ENCODE measurements around the gene TRIO. TPM values are rescaled to one million over a fixed set of nuclear protein-coding genes. Genes with fewer than 3 reads are reported as not detected.

TRIO gene
- polyA plus RNA-seq, 3 donors = 1.7 to 45.8 (median 2.1) TPM

GRCh38 chr5:14507156-14507941 is 364.2 kb downstream of the TRIO start:
- no peak overlapping the region for H3K27ac ChIP-seq (ENCODE audit: low read depth in 1 of 2, low read length in 2 of 2)
- no peak overlapping the region for H3K4me2 ChIP-seq (replicated peaks; ENCODE audit: extremely low read depth, low read length, poor library complexity, severe bottlenecking)
- H3K4me3 ChIP-seq (replicated peaks in 1 of 3; ENCODE audit: low read depth in 2 of 3, low read length in 3 of 3) = no peak overlapping the region
- H3K27me3 ChIP-seq (ENCODE audit: control insufficient read depth in 2 of 2, insufficient read depth in 2 of 2, low read length in 2 of 2) = no peaks in the 10 kb centered on the region
- TF ChIP-seq CTCF (IDR thresholded peaks at IDR 0.05) = no peak
- Mint-ChIP-seq H3K36me3 (peaks cover 56 to 71% of the 10 kb centered on the region in 2 donors), H3K4me3 (no peak overlapping the region), H3K4me1 (no peaks in the 10 kb centered on the region), H3K27me3 (ENCODE audit: low read depth in 3 of 3) (peaks cover 0 to 2% (median 2%) of the 10 kb centered on the region in 3 donors), H3K27ac (peak overlapping the region in 2 of 7 donors; percentile 3 to 19), H3K9me3 (no peaks in the 10 kb centered on the region)
- no peak overlapping the region for H2AFZ ChIP-seq (ENCODE audit: insufficient read depth, low read depth, low read length, poor library complexity, severe bottlenecking)
- 100% methylated on average over 12 of the region's 21 CpGs for WGBS (ENCODE audit: insufficient coverage)
- no peak overlapping the region for H3K9ac ChIP-seq (ENCODE audit: insufficient read depth, low read length, poor library complexity, severe bottlenecking)
- DNase-seq = no peak
- intact Hi-C loops (cut with micrococcal nuclease) = no loop called here
- H3K79me2 ChIP-seq (ENCODE audit: insufficient read depth, low read length) = no peaks in the 10 kb centered on the region
- no peaks in the 10 kb centered on the region for H4K20me1 ChIP-seq (ENCODE audit: insufficient read depth, low read length)
- no peaks in the 10 kb centered on the region for H3K4me1 ChIP-seq (ENCODE audit: control insufficient read depth in 1 of 2, insufficient read depth in 2 of 2, low read length in 2 of 2)
- no peaks in the 10 kb centered on the region for H3K9me3 ChIP-seq (replicated peaks in 1 of 2; ENCODE audit: control insufficient read depth in 1 of 2, insufficient read depth in 1 of 2, low read length in 2 of 2)
- H3K36me3 ChIP-seq (replicated peaks in 1 of 2; ENCODE audit: control insufficient read depth in 1 of 2, insufficient read depth in 2 of 2, low read length in 2 of 2) = peaks cover 63 to 65% of the 10 kb centered on the region in 2 donors

- H3K27me3 Mint-ChIP-seq (ENCODE audit: low read depth in 3 of 3) = peaks cover 0 to 2% (median 2%) of the 10 kb centered on the region in 3 donors
- Histone ChIP-seq H2AFZ (ENCODE audit: insufficient read depth, low read depth, low read length, poor library complexity, severe bottlenecking) (no peak overlapping the region), H3K4me3 (replicated peaks in 1 of 3; ENCODE audit: low read depth in 2 of 3, low read length in 3 of 3) (no peak overlapping the region), H3K4me1 (ENCODE audit: control insufficient read depth in 1 of 2, insufficient read depth in 2 of 2, low read length in 2 of 2) (no peaks in the 10 kb centered on the region), H3K4me2 (replicated peaks; ENCODE audit: extremely low read depth, low read length, poor library complexity, severe bottlenecking) (no peak overlapping the region), H3K79me2 (ENCODE audit: insufficient read depth, low read length) (no peaks in the 10 kb centered on the region), H3K9me3 (replicated peaks in 1 of 2; ENCODE audit: control insufficient read depth in 1 of 2, insufficient read depth in 1 of 2, low read length in 2 of 2) (no peaks in the 10 kb centered on the region), H3K27ac (ENCODE audit: low read depth in 1 of 2, low read length in 2 of 2) (no peak overlapping the region), H3K27me3 (ENCODE audit: control insufficient read depth in 2 of 2, insufficient read depth in 2 of 2, low read length in 2 of 2) (no peaks in the 10 kb centered on the region), H4K20me1 (ENCODE audit: insufficient read depth, low read length) (no peaks in the 10 kb centered on the region), H3K9ac (ENCODE audit: insufficient read depth, low read length, poor library complexity, severe bottlenecking) (no peak overlapping the region), H3K36me3 (replicated peaks in 1 of 2; ENCODE audit: control insufficient read depth in 1 of 2, insufficient read depth in 2 of 2, low read length in 2 of 2) (peaks cover 56 to 58% of the 10 kb centered on the region in 2 donors)
- no peak overlapping the region for H3K4me3 Mint-ChIP-seq
- peak overlapping the region in 3 of 7 donors; percentile 42 to 75 (median 71) for H3K27ac Mint-ChIP-seq
- WGBS (ENCODE audit: insufficient coverage) = 98% methylated on average over 20 of the region's 20 CpGs
- H3K9me3 Mint-ChIP-seq = no peaks in the 10 kb centered on the region
- no peak for DNase-seq
- peaks cover 4% of the 10 kb centered on the region for H3K4me1 Mint-ChIP-seq
- intact Hi-C loops (cut with micrococcal nuclease) = no loop called here
- H3K36me3 Mint-ChIP-seq = peaks cover 51 to 64% of the 10 kb centered on the region in 2 donors
- no peak for TF ChIP-seq CTCF (IDR thresholded peaks at IDR 0.05)
Observed at GRCh38 chr5:14508046-14508445, 364.9 kb downstream of the TRIO start.

Data from CD14-positive monocyte (primary cell).